K562 (cell line): ENCODE results near the gene EPHA4. TPM values are rescaled to one million over a fixed set of nuclear protein-coding genes. Genes with fewer than 3 reads are reported as not detected.

ENCODE experiments used
- ATAC-seq: fragments of 200-7000 bp; cut with Tn5 transposase; 3 replicates; pipeline ENCODE4 v1.9.1; 2020; ENCODE audit warnings: moderate library complexity
- BruUV-seq: library from RNA; stranded (reverse); fragments of 400-500 nt; replicated peaks from 2 replicates; lab custom pipeline; 2021; lab: Mats Ljungman, UMichigan
- CTCF ChIA-PET: fragments of 300-600 bp; formaldehyde crosslinking; extraction: SDS; loops from one replicate; lab custom pipeline; 2021; ENCODE audit warnings: low intra/inter-chr PET ratio; lab: Yijun Ruan, JAX
- POLR2A ChIA-PET: fragments of 300-600, 350-650 bp; sonication (Branson Sonifier 250); formaldehyde crosslinking; extraction: SDS; loops from one replicate; lab custom pipeline; 2021; ENCODE audit warnings: antibody characterized with exemption, inconsistent platforms; lab: Yijun Ruan, JAX
- DNase-seq, 4 experiments: peaks; one replicate each; pipeline versions ENCODE4 v3.0.0 to v3.0.0-alpha.2; 2011 to 2018; ENCODE audit warnings: low spot score in 3 of 4, mixed read lengths in 3 of 4; ENCODE audit errors: extremely low read depth in 1 of 4
- FAIRE-seq: peaks from 2 replicates; lab custom pipeline; 2011; peaks lifted over from hg19 to GRCh38; lab: Jason Lieb, UNC
- H2AFZ ChIP-seq: 2 replicates; pipeline ENCODE4 v1.6.0; 2011; ENCODE audit warnings: low read depth, low read length, control low read depth, inconsistent platforms
- H3K27ac ChIP-seq: fragments of 200-600 bp; 3 replicates; pipeline ENCODE4 v1.8.0; 2011; ENCODE audit warnings: low read depth, mild to moderate bottlenecking, control low read depth, inconsistent platforms, low read length, moderate library complexity, mixed read lengths; ENCODE audit errors: extremely low read depth
- H3K27me3 ChIP-seq, 2 experiments: fragments of 300-600 bp in 1 of 2; 2 replicates in 1 of 2; 3 replicates in 1 of 2; pipeline versions ENCODE4 v1.6.0 to v1.8.0; 2011; ENCODE audit warnings: inconsistent platforms in 2 of 2, low read length in 2 of 2, mild to moderate bottlenecking in 1 of 2, mixed read lengths in 1 of 2, moderate library complexity in 1 of 2; ENCODE audit not compliant: control insufficient read depth in 2 of 2, insufficient read depth in 2 of 2
- H3K36me3 ChIP-seq: fragments of 300-600 bp; 3 replicates; pipeline ENCODE4 v1.8.0; 2011; ENCODE audit warnings: mild to moderate bottlenecking, low read length, inconsistent platforms; ENCODE audit not compliant: control insufficient read depth, insufficient read depth
- H3K4me1 ChIP-seq, 2 experiments: fragments of 200-600 bp in 1 of 2; replicated peaks in 1 of 2; 2 replicates in 1 of 2; 3 replicates in 1 of 2; pipeline versions ENCODE4 v1.5.1 to v1.8.0; 2011; ENCODE audit warnings: inconsistent platforms in 2 of 2, low read length in 2 of 2, mild to moderate bottlenecking in 1 of 2, mixed read lengths in 1 of 2, moderate library complexity in 1 of 2; ENCODE audit not compliant: control insufficient read depth in 2 of 2, insufficient read depth in 2 of 2
- H3K4me2 ChIP-seq: 2 replicates; pipeline ENCODE4 v1.6.1; 2011; ENCODE audit warnings: low read length, control low read depth, inconsistent platforms, mixed read lengths; ENCODE audit not compliant: insufficient read depth
- H3K4me3 ChIP-seq: fragments of 200-600 bp; sonication (generic), shearing (Covaris generic); 2 replicates; pipeline ENCODE4 v1.5.1; 2016; ENCODE audit warnings: control low read depth, inconsistent platforms
- H3K79me2 ChIP-seq: fragments of 200-600 bp; 3 replicates; pipeline ENCODE4 v1.8.0; 2011; ENCODE audit warnings: low read length, inconsistent platforms; ENCODE audit not compliant: control insufficient read depth, insufficient read depth
- H3K9ac ChIP-seq, 2 experiments: 2 replicates each; pipeline versions ENCODE4 v1.6.0 to v1.6.1; 2011; ENCODE audit warnings: low read depth in 2 of 2, low read length in 2 of 2, control low read depth in 1 of 2, inconsistent platforms in 1 of 2, mild to moderate bottlenecking in 1 of 2, mixed read lengths in 1 of 2; ENCODE audit not compliant: insufficient read depth in 1 of 2
- H3K9me1 ChIP-seq: one replicate; pipeline ENCODE4 v1.6.0; 2011; ENCODE audit warnings: inconsistent platforms, mild to moderate bottlenecking, low read length, moderate library complexity; ENCODE audit not compliant: control insufficient read depth, insufficient read depth
- H3K9me3 ChIP-seq: replicated peaks from 2 replicates; pipeline ENCODE4 v1.5.1; 2011; ENCODE audit warnings: low read depth, low read length, inconsistent platforms; ENCODE audit not compliant: control insufficient read depth, insufficient read depth
- H4K20me1 ChIP-seq: replicated peaks from 2 replicates; pipeline ENCODE4 v1.6.1; 2011; ENCODE audit warnings: low read length, inconsistent platforms, mixed read lengths; ENCODE audit not compliant: control insufficient read depth, insufficient read depth
- E2F6 ChIP-seq, 2 experiments: IDR thresholded peaks; 2 replicates each; pipeline ENCODE4 v1.6.1; 2011; ENCODE audit warnings: borderline replicate concordance in 1 of 2, control low read depth in 1 of 2, low read depth in 1 of 2, low read length in 1 of 2, mild to moderate bottlenecking in 1 of 2, mixed read lengths in 1 of 2, moderate library complexity in 1 of 2; ENCODE audit not compliant: insufficient read depth in 1 of 2, insufficient read length in 1 of 2, poor library complexity in 1 of 2, severe bottlenecking in 1 of 2; ENCODE audit errors: extremely low read depth in 1 of 2
- EP300 ChIP-seq: IDR thresholded peaks from 2 replicates; pipeline ENCODE4 v1.6.1; 2012; ENCODE audit warnings: low read length, improper control_type of control experiment
- FOXM1 ChIP-seq, 2 experiments: fragments of 450-650 bp in 1 of 2; sonication (generic) in 1 of 2; formaldehyde crosslinking in 1 of 2; IDR thresholded peaks; 2 replicates each; pipeline versions ENCODE4 v1.6.1 to v1.9.0; 2017 to 2022; ENCODE audit warnings: low read depth in 2 of 2, mild to moderate bottlenecking in 2 of 2, missing genetic modification reagents in 1 of 2, moderate library complexity in 1 of 2
- JUNB ChIP-seq: fragments of 450-650 bp; formaldehyde crosslinking; conservative IDR thresholded peaks from 2 replicates; pipeline ENCODE4 v1.4.0; 2020; ENCODE audit warnings: mild to moderate bottlenecking
- NR0B1 ChIP-seq: fragments of 450-650 bp; IDR thresholded peaks from one replicate; pipeline ENCODE4 v1.6.1; 2018; ENCODE audit warnings: mild to moderate bottlenecking, moderate library complexity; ENCODE audit not compliant: partially characterized antibody
- NR3C1 ChIP-seq: sonication (generic); formaldehyde crosslinking; IDR thresholded peaks from 2 replicates; pipeline ENCODE4 v1.8.1; 2022; ENCODE audit warnings: missing genetic modification reagents
- PBX2 ChIP-seq, 2 experiments: IDR thresholded peaks in 1 of 2; conservative IDR thresholded peaks in 1 of 2; 2 replicates each; pipeline ENCODE4 v1.6.1; 2016; ENCODE audit warnings: low read depth in 2 of 2, mild to moderate bottlenecking in 1 of 2, missing compliant biosample characterization in 1 of 2, missing genetic modification characterization in 1 of 2, moderate library complexity in 1 of 2
- PHF21A ChIP-seq: fragments of 450-650 bp; IDR thresholded peaks from 2 replicates; pipeline ENCODE4 v1.6.1; 2017; ENCODE audit warnings: low read depth, borderline replicate concordance
- SMARCC2 ChIP-seq: fragments of 450-650 bp; IDR thresholded peaks from 2 replicates; pipeline ENCODE4 v1.6.1; 2017; ENCODE audit warnings: antibody characterized with exemption, moderate library complexity, mild to moderate bottlenecking, low read depth
- TFAP4 ChIP-seq: sonication (generic); formaldehyde crosslinking; IDR thresholded peaks from 2 replicates; pipeline ENCODE4 v1.8.0; 2022; ENCODE audit warnings: missing genetic modification reagents, mild to moderate bottlenecking, moderate library complexity, borderline replicate concordance
- TFE3 ChIP-seq: fragments of 450-650 bp; formaldehyde crosslinking; IDR thresholded peaks from 2 replicates; pipeline ENCODE4 v1.4.0; 2020; ENCODE audit warnings: mild to moderate bottlenecking, mixed read lengths
- ZBTB17 ChIP-seq: fragments of 450-650 bp; formaldehyde crosslinking; IDR thresholded peaks from 2 replicates; pipeline ENCODE4 v1.4.0; 2020; ENCODE audit warnings: mild to moderate bottlenecking
- ZNF311 ChIP-seq: fragments of 250-450 bp; sonication (Bioruptor Pico); IDR thresholded peaks from 2 replicates; pipeline ENCODE4 v1.4.0; 2020; ENCODE audit warnings: mild to moderate bottlenecking, moderate library complexity
- in situ Hi-C: fragments of 300-500 bp; cut with MboI; formaldehyde crosslinking; loops from 4 replicates; pipeline ENCODE4 v1.15.0; 2018; ENCODE audit warnings: inconsistent platforms, mixed read lengths
- intact Hi-C: fragments of 100-400 bp; cut with micrococcal nuclease; formaldehyde crosslinking; loops from 2 replicates; pipeline ENCODE4 v1.14.2; 2022
- polyA plus RNA-seq, 8 experiments: library from polyadenylated mRNA; depleted of rRNA in 4 of 8; stranded (reverse) in 5 of 8; unstranded in 3 of 8; fragments of >200 nt; fragmentation: Nextera tagmentation in 2 of 8; fragmentation: Illumina TruSeq in 1 of 8; extraction: Ambion mirVana in 2 of 8; extraction: Trizol in 1 of 8; gene quantifications; 2 replicates each; pipeline versions ENCODE4 v1.2.1 to v1.2.3, GENCODE V29; 2011 to 2014; ENCODE audit warnings: inconsistent platforms in 1 of 8, missing spikeins in 1 of 8
- total RNA-seq, 7 experiments: library from RNA; depleted of rRNA in 6 of 7; stranded (reverse); fragments of >200 nt in 6 of 7; fragmentation: Illumina TruSeq in 2 of 7; extraction: Trizol in 2 of 7; gene quantifications; 2 replicates each; pipeline versions ENCODE4 v1.2.1 to v1.2.3, GENCODE V29; 2011 to 2021; ENCODE audit warnings: low replicate concordance in 1 of 7

The EPHA4 gene
- total and polyA plus RNA-seq, 9 of the 15 experiments (the other 6 are each of a cell fraction or from before 2014, with no cell fraction given): 0.07 to 0.09 (median 0.07) TPM; not detected in 6

- TF ChIP-seq NR0B1 (no peak), JUNB (no peak), TFE3 (no peak), SMARCC2 (no peak)
Observed at GRCh38 chr2:221551864-221552263, 20.2 kb downstream of the EPHA4 start (continued).

GRCh38 chr2:221549143-221549542 is 23.0 kb downstream of the EPHA4 start:
- no peak overlapping the region for H3K4me3 ChIP-seq
- no peak overlapping the region for H3K4me2 ChIP-seq
- H3K9me1 ChIP-seq: no peaks in the 10 kb centered on the region
- in situ Hi-C loops: no loop called here
- no peaks in the 10 kb centered on the region for H3K79me2 ChIP-seq
- H3K27me3 ChIP-seq: no peaks in the 10 kb centered on the region
- DNase-seq (no peak), FAIRE-seq (no peak), ATAC-seq (no peak)
- H3K27ac ChIP-seq: no peak overlapping the region
- intact Hi-C loops: no loop called here
- no peaks in the 10 kb centered on the region for H3K36me3 ChIP-seq
- no TSS peak for BruUV-seq
- no peaks in the 10 kb centered on the region for H3K4me1 ChIP-seq
- H2AFZ ChIP-seq: no peak overlapping the region
- POLR2A ChIA-PET: no interaction called here
- H3K9me3 ChIP-seq: no peaks in the 10 kb centered on the region
- CTCF ChIA-PET: no interaction called here
- H4K20me1 ChIP-seq: no peaks in the 10 kb centered on the region
- H3K9ac ChIP-seq: no peak overlapping the region
- TF ChIP-seq NR3C1 (no peak), PBX2 (CRISPR knock-in tag; IDR thresholded peaks at IDR 0.05; ENCODE audit: low read depth) (no peak), PBX2 (tag; conservative IDR thresholded peaks at IDR 0.05; ENCODE audit: low read depth) (no peak), E2F6 (IDR thresholded peaks at IDR 0.05; ENCODE audit: borderline replicate concordance in 1 of 2, extremely low read depth in 1 of 2, insufficient read depth in 1 of 2, insufficient read length in 1 of 2, low read depth in 1 of 2, low read length in 1 of 2, poor library complexity in 1 of 2, severe bottlenecking in 1 of 2) (no peak), EP300 (no peak), PHF21A (no peak), ZBTB17 (CRISPR knock-in tag) (no peak), ZNF311 (CRISPR knock-in tag) (no peak), TFAP4 (CRISPR knock-in tag) (no peak), FOXM1 (IDR thresholded peaks at IDR 0.05; ENCODE audit: low read depth) (no peak), FOXM1 (CRISPR knock-in tag; IDR thresholded peaks at IDR 0.05; ENCODE audit: low read depth) (no peak)
